A549 (cell line): ENCODE data around the gene AGXT2.

ENCODE experiments used
- CEBPB ChIP-seq, 2 experiments: fragments of >200 bp in 1 of 2; sonication (Bioruptor Twin) in 1 of 2; formaldehyde crosslinking in 1 of 2; IDR thresholded peaks; 2 replicates each; pipeline ENCODE4 v1.6.1; 2012 to 2016
- MAX ChIP-seq: IDR thresholded peaks from 2 replicates; pipeline ENCODE4 v1.6.1; 2012
- MYC ChIP-seq: IDR thresholded peaks from 2 replicates; pipeline ENCODE4 v1.6.1; 2012; ENCODE audit warnings: mild to moderate bottlenecking, inconsistent platforms, low read length, improper control_type of control experiment, borderline replicate concordance
- PBX3 ChIP-seq: IDR thresholded peaks from 2 replicates; pipeline ENCODE4 v1.6.1; 2012
- POLR2A ChIP-seq: IDR thresholded peaks from 2 replicates; pipeline ENCODE4 v1.6.1; 2012; ENCODE audit warnings: mild to moderate bottlenecking, low read length
- RFX5 ChIP-seq: fragments of 450-650 bp; IDR thresholded peaks from 2 replicates; pipeline ENCODE4 v1.7.1; 2014; ENCODE audit warnings: antibody characterized with exemption, mild to moderate bottlenecking, moderate library complexity
- ZNF302 ChIP-seq: fragments of 250-450 bp; sonication (Bioruptor Pico); IDR thresholded peaks from 2 replicates; pipeline ENCODE4 v1.9.0; 2021; ENCODE audit warnings: inconsistent platforms, mild to moderate bottlenecking, moderate library complexity
- TF ChIP-seq, protein P1 (sequence below): fragments of >200 bp; sonication (Bioruptor Twin); formaldehyde crosslinking; IDR thresholded peaks from 3 replicates; pipeline ENCODE4 v1.5.1; 2016

- TF ChIP-seq POLR2A (no peak), MAX (no peak), MYC (no peak), PBX3 (no peak), CEBPB (IDR thresholded peaks at IDR 0.05) (no peak), RFX5 (no peak), ZNF302 (CRISPR knock-in tag) (no peak)
- TF ChIP-seq, protein P1, sequence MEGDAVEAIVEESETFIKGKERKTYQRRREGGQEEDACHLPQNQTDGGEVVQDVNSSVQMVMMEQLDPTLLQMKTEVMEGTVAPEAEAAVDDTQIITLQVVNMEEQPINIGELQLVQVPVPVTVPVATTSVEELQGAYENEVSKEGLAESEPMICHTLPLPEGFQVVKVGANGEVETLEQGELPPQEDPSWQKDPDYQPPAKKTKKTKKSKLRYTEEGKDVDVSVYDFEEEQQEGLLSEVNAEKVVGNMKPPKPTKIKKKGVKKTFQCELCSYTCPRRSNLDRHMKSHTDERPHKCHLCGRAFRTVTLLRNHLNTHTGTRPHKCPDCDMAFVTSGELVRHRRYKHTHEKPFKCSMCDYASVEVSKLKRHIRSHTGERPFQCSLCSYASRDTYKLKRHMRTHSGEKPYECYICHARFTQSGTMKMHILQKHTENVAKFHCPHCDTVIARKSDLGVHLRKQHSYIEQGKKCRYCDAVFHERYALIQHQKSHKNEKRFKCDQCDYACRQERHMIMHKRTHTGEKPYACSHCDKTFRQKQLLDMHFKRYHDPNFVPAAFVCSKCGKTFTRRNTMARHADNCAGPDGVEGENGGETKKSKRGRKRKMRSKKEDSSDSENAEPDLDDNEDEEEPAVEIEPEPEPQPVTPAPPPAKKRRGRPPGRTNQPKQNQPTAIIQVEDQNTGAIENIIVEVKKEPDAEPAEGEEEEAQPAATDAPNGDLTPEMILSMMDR, result no peak
These were observed 53.8 kb downstream of the AGXT2 start for GRCh38 chr5:34993951-34994350.
